C1 segment of cervical spinal cord (tissue), 14 donors: ENCODE measurements around the gene UBE2I.
A peak's percentile ranks its signal among the peaks of the same experiment; 100 is the strongest.

Experiments
- DNase-seq, 14 donors: peaks; one replicate each; lab custom pipeline; 2025; lab: John Stamatoyannopoulos, UW

The UBE2I gene

DNA sequence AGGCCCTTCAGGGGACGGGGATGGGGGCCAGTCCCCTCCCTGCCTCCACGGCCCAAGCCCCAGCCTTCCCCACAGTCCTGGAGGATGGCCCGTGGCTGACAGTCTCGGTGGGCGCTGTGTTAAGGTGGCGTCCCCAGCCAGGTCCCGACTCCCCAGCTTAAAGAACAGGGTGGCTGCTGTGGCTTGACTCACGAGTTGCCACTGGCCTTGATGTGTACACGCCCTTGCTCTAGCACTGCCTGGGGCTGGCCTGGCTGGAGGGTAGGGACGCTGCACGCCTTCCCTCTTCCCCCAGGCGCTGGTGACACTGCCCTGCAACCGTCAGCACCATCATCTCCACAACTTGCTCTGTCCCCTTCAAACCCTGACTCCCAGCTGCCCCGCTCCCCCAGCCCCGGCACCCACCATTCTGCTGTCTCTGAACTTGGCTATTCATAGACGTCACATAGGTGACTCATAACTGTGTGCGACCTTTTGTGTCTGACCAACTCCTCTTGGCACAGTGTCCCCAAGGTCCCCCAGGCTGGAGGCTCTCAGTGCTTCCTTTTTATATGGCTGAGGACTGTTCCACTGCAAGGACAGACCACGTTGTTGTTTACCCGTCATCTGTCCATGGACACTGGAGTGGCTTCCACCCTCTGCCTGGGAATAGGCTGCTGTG lies 48.6 kb downstream of the UBE2I start:
- no peak for DNase-seq

DNA sequence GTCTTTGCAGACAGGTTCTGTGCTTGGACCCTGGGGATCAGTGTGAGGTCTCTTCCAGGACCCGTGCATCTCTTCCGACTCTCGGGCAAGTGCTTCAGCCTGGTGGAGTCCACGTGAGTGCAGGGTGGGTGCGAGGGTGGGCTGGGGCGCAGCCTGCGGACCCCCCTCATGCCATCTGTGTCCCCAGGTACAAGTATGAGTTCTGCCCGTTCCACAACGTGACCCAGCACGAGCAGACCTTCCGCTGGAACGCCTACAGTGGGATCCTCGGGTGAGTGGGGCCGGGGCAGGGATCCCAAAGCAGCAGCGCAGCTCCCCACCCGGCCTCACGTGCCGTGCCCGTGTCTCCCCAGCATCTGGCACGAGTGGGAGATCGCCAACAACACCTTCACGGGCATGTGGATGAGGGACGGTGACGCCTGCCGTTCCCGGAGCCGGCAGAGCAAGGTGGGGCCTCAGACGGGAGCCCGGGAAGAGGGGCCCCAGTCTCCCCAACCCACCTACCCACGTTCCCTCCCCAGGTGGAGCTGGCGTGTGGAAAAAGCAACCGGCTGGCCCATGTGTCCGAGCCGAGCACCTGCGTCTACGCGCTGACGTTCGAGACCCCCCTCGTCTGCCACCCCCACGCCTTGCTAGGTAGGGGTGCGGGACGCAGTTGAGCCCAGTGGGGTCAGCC lies 52.4 kb downstream of the UBE2I start:
- DNase-seq = no peak

DNA sequence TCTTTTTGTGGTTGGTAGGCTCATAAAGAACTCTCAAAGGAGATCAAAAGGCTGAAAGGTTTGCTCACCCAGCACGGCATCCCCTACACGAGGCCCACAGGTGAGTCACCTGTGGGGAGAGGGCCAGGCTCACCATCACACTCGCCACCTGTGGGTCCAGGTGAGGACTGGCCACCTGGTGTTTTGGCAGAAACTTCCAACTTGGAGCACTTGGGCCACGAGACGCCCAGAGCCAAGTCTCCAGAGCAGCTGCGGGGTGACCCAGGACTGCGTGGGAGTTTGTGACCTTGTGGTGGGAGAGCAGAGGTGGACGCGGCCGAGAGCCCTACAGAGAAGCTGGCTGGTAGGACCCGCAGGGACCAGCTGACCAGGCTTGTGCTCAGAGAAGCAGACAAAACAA lies 53.4 kb downstream of the UBE2I start:
- DNase-seq = no peak

DNA sequence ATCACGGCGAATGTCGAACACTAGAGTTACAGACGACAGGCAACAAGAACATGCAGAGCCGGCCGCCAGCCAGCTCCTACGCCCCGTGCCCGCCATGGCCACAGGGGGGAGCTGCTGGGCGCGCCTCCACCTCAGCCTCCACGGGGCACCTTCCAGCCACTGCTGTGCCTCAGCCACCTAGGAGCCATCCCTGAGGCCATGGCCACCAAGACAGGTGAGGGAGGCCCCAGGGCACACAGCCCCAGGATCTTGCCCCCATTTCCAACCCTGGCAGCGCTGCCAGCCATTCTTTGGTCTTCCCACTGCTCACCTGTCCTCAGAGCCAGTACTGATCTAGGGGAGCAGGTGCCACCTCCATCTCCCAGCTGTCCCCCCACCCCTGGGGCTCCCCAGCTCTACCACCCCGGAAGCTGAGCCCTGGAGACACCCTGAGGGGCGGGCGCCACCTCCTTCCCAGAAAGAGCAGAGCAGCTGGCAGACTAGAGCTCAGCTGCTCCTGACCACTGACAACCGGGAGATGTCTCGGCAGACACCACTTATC lies 54.1 kb downstream of the UBE2I start:
- DNase-seq = peak in 4 of 14 donors; percentile 2 to 15 (median 11)

DNA sequence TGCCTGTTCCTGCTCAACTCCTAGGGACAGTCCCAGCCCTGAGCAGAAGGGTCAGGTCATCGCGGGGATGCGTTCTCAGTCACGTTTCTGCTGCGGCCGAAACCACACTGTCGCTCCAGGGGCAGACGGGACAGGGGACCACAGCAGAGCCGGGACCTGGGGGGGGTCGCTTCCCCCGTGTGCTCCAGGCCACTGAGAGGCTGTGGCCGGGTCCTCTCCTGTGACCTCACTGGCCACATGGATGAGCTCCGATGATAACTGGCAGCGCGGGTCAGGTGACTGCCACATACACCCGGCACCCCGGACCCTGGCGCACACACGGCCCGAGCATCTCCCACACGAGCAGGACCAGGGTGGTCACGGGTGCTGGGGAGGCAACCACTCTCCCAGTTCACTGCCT lies 55.1 kb downstream of the UBE2I start:
- no peak for DNase-seq

DNA sequence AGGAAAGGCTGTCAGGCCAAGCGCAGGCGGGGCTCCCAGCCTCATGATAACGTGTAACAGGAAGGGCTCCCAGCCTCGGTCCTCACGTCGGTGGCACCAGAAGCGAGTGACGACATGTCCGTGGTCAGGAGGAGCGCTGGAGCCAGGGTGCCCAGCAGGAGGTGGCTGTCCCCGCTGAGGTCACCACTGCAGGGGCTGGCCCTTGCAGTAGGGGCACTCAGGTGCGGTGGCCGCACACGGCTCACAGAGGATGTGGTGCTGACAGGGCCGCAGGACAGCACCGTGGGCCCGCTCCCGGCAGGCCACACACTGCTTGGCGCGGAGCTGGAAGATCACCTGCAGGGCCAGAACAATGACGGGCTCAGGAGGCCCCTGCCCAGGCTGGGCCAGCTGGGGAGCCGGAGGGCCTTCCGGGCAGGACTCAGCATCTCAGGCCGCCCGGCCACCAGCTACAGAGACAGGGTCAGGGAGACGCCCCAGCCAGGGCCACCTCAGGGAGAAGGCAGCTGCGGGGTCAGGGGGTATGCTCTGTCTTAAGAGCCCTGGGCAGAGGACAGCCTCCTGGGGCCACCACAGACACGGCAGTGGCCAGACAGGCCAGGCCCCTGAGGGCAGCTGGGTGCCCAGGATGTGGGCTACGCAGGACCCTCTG lies 56.8 kb downstream of the UBE2I start:
- no peak for DNase-seq

DNA sequence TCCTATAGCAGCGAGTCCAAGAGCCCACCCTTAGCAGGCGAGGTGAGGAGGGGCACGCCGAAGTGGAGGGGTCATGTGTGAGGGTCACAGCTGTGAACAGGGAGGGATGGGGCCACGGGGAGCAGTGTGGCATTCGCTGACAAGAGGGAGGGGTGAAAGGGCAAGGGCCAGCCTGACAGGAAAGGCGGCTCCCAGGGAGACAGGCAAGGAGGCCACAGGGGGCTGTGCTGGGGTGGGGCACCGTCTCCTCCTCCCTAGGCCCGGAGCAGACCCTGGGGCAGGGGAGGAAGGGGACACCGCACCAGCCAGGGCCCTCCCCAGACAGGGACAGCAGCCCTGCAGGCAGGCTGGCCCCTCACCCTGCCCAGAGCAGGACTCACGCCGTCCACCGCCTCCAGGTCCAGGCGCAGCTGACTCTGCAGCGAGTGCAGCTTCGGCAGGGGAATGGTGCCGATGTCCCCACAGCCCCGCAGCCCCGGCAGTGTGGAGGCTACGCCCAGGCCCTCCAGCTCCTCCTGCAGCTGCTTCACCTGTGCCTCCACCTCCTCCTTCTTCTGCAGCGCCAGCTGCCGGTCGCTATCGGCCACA lies 57.4 kb downstream of the UBE2I start:
- DNase-seq = no peak

DNA sequence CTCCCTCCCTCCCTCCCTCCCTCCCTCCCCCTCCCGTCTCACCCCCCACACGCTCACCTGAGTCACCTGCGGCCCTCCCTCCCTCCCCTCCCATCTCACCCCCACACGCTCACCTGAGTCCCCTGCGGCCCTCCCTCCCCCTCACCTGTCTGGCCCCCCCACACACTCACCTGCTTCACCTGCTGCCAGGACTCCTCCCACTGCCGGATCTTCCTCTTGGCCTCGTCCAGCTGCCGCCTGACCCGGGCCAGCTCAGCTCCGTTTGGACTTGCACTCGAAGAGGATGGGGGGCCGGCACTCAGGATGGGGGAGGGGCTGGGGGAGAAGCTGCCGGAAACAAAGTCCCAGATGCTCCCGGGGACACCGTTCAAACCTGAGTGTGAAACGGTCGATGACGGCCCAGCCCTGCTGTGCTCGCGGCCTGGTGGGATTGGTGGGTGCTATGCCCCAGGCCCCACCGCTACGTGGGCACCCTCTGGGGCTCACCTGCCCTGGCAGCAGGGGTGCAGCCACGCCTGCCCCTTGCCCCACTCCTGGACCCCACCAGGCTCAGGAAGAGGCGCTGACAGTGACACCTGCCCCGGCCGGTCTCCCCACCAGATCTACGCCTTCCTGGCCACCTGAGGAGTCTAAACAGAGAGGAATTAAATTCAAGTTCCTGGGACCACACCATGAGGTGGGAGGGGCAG lies 58.2 kb downstream of the UBE2I start:
- DNase-seq = no peak

DNA sequence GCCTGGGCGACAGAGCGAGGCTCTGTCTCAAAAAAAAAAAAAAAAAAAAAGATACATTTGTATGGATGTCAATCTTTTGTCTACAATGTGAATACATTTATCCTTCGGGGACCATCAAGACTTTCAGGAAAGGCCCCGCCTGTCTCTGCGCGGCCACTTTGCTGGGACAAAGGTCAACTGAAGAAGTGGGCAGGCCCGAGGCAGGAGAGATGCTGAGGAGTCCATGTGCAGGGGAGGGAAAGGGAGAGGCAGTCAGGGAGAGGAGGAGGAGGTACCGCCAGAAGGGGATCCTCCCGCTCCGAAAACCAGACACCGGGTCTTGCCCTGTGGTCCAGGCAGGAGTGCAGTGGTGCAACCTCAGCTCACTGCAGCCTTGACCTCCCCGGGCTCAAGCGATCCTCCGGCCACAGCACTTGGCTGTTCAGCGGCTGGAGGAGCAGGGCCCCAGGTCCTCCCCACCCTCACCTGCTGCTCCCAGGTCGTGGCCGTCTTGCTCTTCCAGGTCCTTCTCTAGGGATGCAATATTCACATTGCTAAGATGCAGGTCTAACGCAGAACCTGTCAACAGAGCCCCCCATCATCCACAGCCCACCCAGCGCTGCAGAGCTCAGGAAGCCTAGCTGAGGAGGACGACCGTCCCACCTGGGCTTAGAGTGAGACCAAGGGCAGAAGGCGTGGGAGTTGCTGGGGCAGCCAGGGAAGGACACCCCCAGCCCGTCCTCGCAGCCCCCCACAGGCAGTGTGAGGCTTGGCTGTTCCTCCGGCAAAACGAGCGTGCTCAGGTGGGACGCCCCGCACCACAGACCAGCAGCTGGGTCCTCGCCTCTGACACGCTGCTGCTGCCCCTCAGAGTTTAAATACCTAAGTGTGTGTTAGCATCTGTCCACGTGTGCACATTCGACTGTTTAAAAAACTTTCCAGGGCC lies 61.9 kb downstream of the UBE2I start:
- no peak for DNase-seq

DNA sequence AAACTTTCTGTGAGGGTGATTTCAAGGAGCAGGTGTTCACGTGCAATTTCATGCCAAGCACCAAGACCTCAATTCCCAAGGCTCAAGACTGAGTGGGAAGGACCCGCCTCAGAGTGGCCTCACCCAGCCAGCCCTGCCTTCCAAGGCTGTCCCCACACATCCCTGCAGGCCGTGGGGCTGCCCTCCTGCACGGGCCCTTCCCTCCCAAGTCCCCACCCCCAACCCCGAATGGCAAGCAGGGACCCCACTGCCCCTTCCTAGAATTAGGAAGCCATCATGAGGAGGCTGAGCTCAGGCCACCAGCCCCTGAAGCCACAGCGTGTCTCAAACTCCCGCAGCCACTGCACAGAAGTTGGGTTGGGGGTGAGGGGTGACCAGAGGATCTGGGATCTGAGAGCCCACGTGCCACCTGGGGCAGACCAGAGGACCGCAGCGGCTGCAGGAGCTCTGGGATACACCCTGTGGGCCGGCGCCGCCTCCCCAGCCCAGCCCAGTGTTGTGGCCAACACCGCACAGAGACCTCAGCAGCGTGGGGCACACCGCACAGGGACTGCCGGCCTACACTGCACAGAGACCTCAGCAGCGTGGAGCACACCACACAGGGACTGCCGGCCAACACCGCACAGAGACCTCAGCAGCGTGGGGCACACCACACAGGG lies 63.0 kb downstream of the UBE2I start:
- no peak for DNase-seq

DNA sequence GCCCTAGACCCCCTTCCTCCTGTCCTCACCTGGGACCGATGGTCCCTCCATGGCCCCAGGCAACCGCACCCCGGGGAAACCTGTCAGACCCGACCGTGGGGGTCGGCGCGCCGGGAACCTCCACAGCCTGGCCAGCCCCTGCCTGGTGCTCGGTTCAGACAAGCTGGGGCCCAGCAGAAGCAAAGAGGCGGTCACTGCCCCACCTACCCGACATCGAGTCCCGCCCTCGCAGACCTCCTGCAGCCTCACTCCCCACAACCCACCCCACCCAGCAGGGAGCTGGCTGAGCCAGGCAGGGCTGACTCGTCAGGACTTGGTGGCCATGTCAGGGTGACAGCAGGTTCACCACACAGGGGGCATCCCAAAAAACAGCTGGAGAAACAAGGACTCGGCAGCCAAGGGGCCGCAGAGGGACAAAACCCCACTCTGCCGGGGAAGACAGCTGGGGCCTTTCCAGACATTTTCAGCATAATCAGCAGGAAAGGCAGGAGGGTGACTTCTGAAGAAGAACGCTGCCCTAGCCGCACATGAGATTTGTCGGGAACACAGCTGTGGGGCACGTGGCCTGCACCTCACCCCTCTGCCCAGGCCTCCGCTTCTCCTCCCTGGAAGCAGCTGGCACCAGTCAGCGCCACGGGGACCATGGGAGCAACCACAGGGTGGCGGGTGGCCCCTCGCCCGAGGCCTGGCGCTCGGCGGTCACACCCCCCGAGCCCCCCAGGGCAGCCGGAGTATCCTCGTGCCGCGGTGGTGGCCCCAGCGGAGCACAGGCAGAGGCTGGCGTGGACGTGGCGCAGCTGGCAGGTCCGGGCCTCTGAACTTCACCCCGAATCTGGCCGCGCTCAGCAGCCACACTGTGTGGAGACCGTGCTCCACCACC lies 65.2 kb downstream of the UBE2I start:
- no peak for DNase-seq

DNA sequence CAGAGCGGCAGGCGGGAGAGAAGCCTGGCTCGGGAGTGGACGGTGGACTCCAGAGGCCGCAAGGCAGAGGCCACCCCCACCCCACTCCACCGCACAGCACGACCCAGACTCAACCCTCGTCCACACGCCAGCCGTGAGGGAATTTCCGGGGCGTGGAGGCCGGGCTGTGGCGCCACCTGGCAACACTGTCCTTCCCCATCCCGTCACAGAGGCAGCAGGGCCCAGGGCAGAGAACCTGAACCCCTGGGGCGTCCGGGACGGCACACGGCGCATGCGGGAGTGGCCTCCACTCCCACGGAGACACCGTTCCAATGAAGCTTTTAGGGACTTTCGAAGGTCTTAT lies 65.8 kb downstream of the UBE2I start:
- DNase-seq = no peak

DNA sequence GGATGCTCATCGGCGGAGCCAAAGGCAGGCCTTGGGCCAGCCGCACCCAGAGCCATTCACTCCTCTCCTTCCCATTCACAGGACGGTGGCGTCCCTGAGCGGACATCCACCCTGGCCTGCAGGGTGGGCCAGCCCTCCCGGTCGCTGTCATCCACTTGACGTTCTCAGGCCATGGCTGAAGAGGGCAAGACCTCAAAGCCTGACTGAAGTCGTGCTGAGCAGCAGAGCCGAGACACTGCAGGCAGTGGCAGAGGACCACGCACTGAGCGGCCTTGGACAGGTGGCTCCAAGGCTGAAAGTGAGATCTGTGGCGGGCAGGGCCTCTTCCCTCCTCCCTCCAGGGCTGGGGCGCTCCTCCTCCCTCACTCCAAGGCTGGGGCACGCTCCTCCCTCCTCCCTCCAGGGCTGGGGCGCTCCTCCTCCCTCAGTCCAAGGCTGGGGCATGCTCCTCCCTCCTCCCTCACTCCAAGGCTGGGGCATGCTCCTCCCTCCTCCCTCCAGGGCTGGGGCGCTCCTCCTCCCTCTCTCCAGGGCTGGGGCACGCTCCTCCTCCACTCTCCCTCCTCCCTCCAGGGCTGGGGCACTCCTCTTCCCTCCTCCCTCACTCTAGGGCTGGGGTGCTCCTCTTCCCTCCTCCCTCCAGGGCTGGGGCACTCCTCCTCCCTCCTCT lies 66.4 kb downstream of the UBE2I start:
- no peak for DNase-seq
